H9 (cell line): ENCODE results near the gene SMCO1. TPM values are rescaled to one million over a fixed set of nuclear protein-coding genes. Genes with fewer than 3 reads are reported as not detected.

Experiments used
- DNase-seq: peaks from one replicate; pipeline ENCODE4 v3.0.0-alpha.2; 2017
- H2AFZ ChIP-seq: one replicate; pipeline ENCODE4 v1.6.1; 2013; ENCODE audit warnings: mild to moderate bottlenecking, low read length, control low read depth, moderate library complexity
- H2AK5ac ChIP-seq: 2 replicates; pipeline ENCODE4 v1.6.1; 2013; ENCODE audit warnings: low read length, control low read depth, mixed read lengths; ENCODE audit not compliant: insufficient read length
- H2BK120ac ChIP-seq: one replicate; pipeline ENCODE4 v1.6.1; 2013; ENCODE audit warnings: low read depth, mild to moderate bottlenecking, low read length, control low read depth, inconsistent platforms; ENCODE audit not compliant: poor library complexity, severe bottlenecking
- H2BK12ac ChIP-seq: 2 replicates; pipeline ENCODE4 v1.6.1; 2013; ENCODE audit warnings: low read length, control low read depth, mixed read lengths, low read depth; ENCODE audit not compliant: insufficient read length
- H2BK15ac ChIP-seq: 2 replicates; pipeline ENCODE4 v1.6.1; 2013; ENCODE audit warnings: low read depth, low read length, control low read depth
- H2BK20ac ChIP-seq: one replicate; pipeline ENCODE4 v1.6.1; 2013; ENCODE audit warnings: low read depth, mild to moderate bottlenecking, low read length, control low read depth, inconsistent platforms; ENCODE audit not compliant: poor library complexity, severe bottlenecking
- H2BK5ac ChIP-seq: 2 replicates; pipeline ENCODE4 v1.6.1; 2013; ENCODE audit warnings: low read length, control low read depth, mixed read lengths; ENCODE audit not compliant: insufficient read length
- H3K14ac ChIP-seq: 2 replicates; pipeline ENCODE4 v1.6.1; 2013; ENCODE audit warnings: low read length, control low read depth; ENCODE audit not compliant: insufficient read depth
- H3K18ac ChIP-seq: 2 replicates; pipeline ENCODE4 v1.6.1; 2013; ENCODE audit warnings: low read depth, mild to moderate bottlenecking, mixed read lengths, low read length, control low read depth; ENCODE audit not compliant: insufficient read length
- H3K23ac ChIP-seq: 2 replicates; pipeline ENCODE4 v1.6.1; 2013; ENCODE audit warnings: low read length, control low read depth, mixed read lengths, low read depth; ENCODE audit not compliant: insufficient read length
- H3K23me2 ChIP-seq: 2 replicates; pipeline ENCODE4 v1.6.1; 2013; ENCODE audit warnings: low read depth, mild to moderate bottlenecking, mixed read lengths, low read length, control low read depth; ENCODE audit not compliant: insufficient read length, poor library complexity, severe bottlenecking
- H3K27ac ChIP-seq: 2 replicates; pipeline ENCODE4 v1.5.1; 2013; ENCODE audit warnings: low read length, control low read depth, mixed read lengths, low read depth; ENCODE audit not compliant: insufficient read length
- H3K27me3 ChIP-seq: 2 replicates; pipeline ENCODE4 v1.6.1; 2013; ENCODE audit warnings: low read length, control low read depth, inconsistent platforms; ENCODE audit not compliant: insufficient read depth
- H3K4ac ChIP-seq: 2 replicates; pipeline ENCODE4 v1.6.1; 2013; ENCODE audit warnings: low read depth, mild to moderate bottlenecking, control low read depth, inconsistent platforms, low read length, moderate library complexity
- H3K4me1 ChIP-seq: 2 replicates; pipeline ENCODE4 v1.6.1; 2013; ENCODE audit warnings: low read length, control low read depth, inconsistent platforms; ENCODE audit not compliant: insufficient read depth
- H3K4me2 ChIP-seq: 2 replicates; pipeline ENCODE4 v1.6.1; 2013; ENCODE audit warnings: low read length, control low read depth, mixed read lengths; ENCODE audit not compliant: insufficient read length, insufficient read depth
- H3K56ac ChIP-seq: 2 replicates; pipeline ENCODE4 v1.6.1; 2013; ENCODE audit warnings: low read depth, mild to moderate bottlenecking, mixed read lengths, low read length, control low read depth; ENCODE audit not compliant: insufficient read length
- H3K79me1 ChIP-seq: 2 replicates; pipeline ENCODE4 v1.6.1; 2013; ENCODE audit warnings: low read depth, mild to moderate bottlenecking, moderate library complexity, low read length, control low read depth, inconsistent platforms; ENCODE audit not compliant: insufficient read depth, poor library complexity, severe bottlenecking
- H3K79me2 ChIP-seq: 2 replicates; pipeline ENCODE4 v1.6.1; 2013; ENCODE audit warnings: low read length, control low read depth, inconsistent platforms; ENCODE audit not compliant: insufficient read depth
- H3K9ac ChIP-seq: 2 replicates; pipeline ENCODE4 v1.6.1; 2013; ENCODE audit warnings: low read length, control low read depth, mixed read lengths; ENCODE audit not compliant: insufficient read length; ENCODE audit errors: extremely low read depth
- H3K9me3 ChIP-seq: one replicate; pipeline ENCODE4 v1.6.1; 2013; ENCODE audit warnings: low read depth, low read length, inconsistent platforms; ENCODE audit not compliant: control insufficient read depth
- H3T11ph ChIP-seq: one replicate; pipeline ENCODE4 v1.6.1; 2013; ENCODE audit warnings: mild to moderate bottlenecking, low read length, control low read depth, inconsistent platforms
- H4K20me1 ChIP-seq: one replicate; pipeline ENCODE4 v1.6.1; 2013; ENCODE audit not compliant: control insufficient read depth, insufficient read length, insufficient read depth
- H4K5ac ChIP-seq: 2 replicates; pipeline ENCODE4 v1.6.1; 2013; ENCODE audit warnings: low read depth, mild to moderate bottlenecking, mixed read lengths, low read length, control low read depth; ENCODE audit not compliant: insufficient read length
- H4K8ac ChIP-seq: replicated peaks from 2 replicates; pipeline ENCODE4 v1.6.1; 2013; ENCODE audit warnings: low read length, control low read depth, mixed read lengths, low read depth; ENCODE audit not compliant: insufficient read length
- H4K91ac ChIP-seq: 2 replicates; pipeline ENCODE4 v1.6.1; 2013; ENCODE audit warnings: low read depth, mild to moderate bottlenecking, moderate library complexity, mixed read lengths, low read length, control low read depth; ENCODE audit not compliant: insufficient read length
- H3K27ac Mint-ChIP-seq, 3 experiments: 2 replicates in 2 of 3; 3 replicates in 1 of 3; pipeline ENCODE4 v1.8.0; 2020 to 2021; ENCODE audit warnings: mixed read lengths in 3 of 3, mild to moderate bottlenecking in 1 of 3, moderate library complexity in 1 of 3
- H3K27me3 Mint-ChIP-seq: 2 replicates; pipeline ENCODE4 v1.8.0; 2021; ENCODE audit warnings: low read depth, mild to moderate bottlenecking, moderate library complexity, mixed read lengths
- H3K36me3 Mint-ChIP-seq, 3 experiments: 2 replicates in 2 of 3; 3 replicates in 1 of 3; pipeline ENCODE4 v1.8.0; 2020 to 2021; ENCODE audit warnings: low read depth in 3 of 3, mixed read lengths in 3 of 3; ENCODE audit not compliant: insufficient read depth in 1 of 3
- H3K4me1 Mint-ChIP-seq, 2 experiments: 2 replicates each; pipeline ENCODE4 v1.8.0; 2020; ENCODE audit warnings: mixed read lengths in 2 of 2
- H3K4me3 Mint-ChIP-seq, 2 experiments: 2 replicates in 1 of 2; 3 replicates in 1 of 2; pipeline ENCODE4 v1.8.0; 2020 to 2021; ENCODE audit warnings: mild to moderate bottlenecking in 2 of 2, mixed read lengths in 2 of 2, moderate library complexity in 1 of 2
- H3K9me3 Mint-ChIP-seq, 2 experiments: 2 replicates in 1 of 2; 3 replicates in 1 of 2; pipeline ENCODE4 v1.8.0; 2020; ENCODE audit warnings: mild to moderate bottlenecking in 2 of 2, mixed read lengths in 2 of 2, moderate library complexity in 1 of 2
- WGBS: extraction: QIAGEN DNeasy Blood & Tissue Kit; methylation state at CpG from one replicate; pipeline ENCODE4 v1.1.7; 2013; ENCODE audit warnings: missing lambda C conversion rate, low lambda C conversion rate, mixed read lengths; ENCODE audit not compliant: insufficient read length; ENCODE audit errors: extremely low coverage; 5-methylcytosine and 5-hydroxymethylcytosine counted together
- total RNA-seq: library from RNA; stranded (reverse); gene quantifications from 2 replicates; pipeline ENCODE4 v1.2.1, GENCODE V29; 2021
- TF ChIP-seq, protein P1 (sequence below): fragments of 200-600 bp; sonication (generic); conservative IDR thresholded peaks from 3 replicates; pipeline ENCODE4 v1.8.0; 2021; ENCODE audit warnings: antibody characterized with exemption, mild to moderate bottlenecking

SMCO1 gene
- total RNA-seq, 1 experiment from 2014 or later: not detected

DNA sequence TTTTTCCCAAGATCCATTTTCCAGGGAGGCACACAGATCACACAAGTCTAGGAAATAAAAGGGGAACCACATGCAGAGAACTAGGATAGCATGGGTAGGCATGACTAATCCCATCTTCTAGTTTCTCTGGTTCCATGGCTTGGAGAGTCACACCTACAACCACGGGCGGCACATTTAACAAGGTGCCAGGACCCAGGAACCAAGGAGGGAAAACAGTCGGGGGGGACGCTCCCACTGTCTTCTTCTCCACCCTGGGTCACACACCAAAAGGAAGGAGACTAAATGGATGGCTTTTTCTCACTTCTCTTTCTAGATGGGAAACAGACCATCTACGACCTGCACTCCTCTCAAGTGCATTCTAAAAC, 4.6 kb upstream of the SMCO1 start:
- Mint-ChIP-seq H3K9me3 (peaks cover 50 to 57% of the 10 kb centered on the region in 2 experiments), H3K36me3 (peaks cover 30 to 41% (median 30%) of the 10 kb centered on the region in 3 experiments), H3K4me1 (peaks cover 11 to 20% of the 10 kb centered on the region in 2 experiments), H3K27ac (no peak overlapping the region), H3K4me3 (no peak overlapping the region), H3K27me3 (peaks cover 4% of the 10 kb centered on the region)
- H2AK5ac ChIP-seq: no peak overlapping the region
- H3K79me2 ChIP-seq: no peaks in the 10 kb centered on the region
- H3K4me2 ChIP-seq: no peak overlapping the region
- no peak overlapping the region for H4K5ac ChIP-seq
- no peaks in the 10 kb centered on the region for H3K27me3 ChIP-seq
- no peak overlapping the region for H3T11ph ChIP-seq
- no peak overlapping the region for H2BK5ac ChIP-seq
- no peak overlapping the region for H3K23ac ChIP-seq
- H3K79me1 ChIP-seq: no peaks in the 10 kb centered on the region
- no peak overlapping the region for H4K8ac ChIP-seq
- no peak for DNase-seq
- no peak overlapping the region for H2BK120ac ChIP-seq
- H4K20me1 ChIP-seq: no peaks in the 10 kb centered on the region
- H4K91ac ChIP-seq: no peak overlapping the region
- no peaks in the 10 kb centered on the region for H3K23me2 ChIP-seq
- H3K4ac ChIP-seq: no peak overlapping the region
- TF ChIP-seq, protein P1, sequence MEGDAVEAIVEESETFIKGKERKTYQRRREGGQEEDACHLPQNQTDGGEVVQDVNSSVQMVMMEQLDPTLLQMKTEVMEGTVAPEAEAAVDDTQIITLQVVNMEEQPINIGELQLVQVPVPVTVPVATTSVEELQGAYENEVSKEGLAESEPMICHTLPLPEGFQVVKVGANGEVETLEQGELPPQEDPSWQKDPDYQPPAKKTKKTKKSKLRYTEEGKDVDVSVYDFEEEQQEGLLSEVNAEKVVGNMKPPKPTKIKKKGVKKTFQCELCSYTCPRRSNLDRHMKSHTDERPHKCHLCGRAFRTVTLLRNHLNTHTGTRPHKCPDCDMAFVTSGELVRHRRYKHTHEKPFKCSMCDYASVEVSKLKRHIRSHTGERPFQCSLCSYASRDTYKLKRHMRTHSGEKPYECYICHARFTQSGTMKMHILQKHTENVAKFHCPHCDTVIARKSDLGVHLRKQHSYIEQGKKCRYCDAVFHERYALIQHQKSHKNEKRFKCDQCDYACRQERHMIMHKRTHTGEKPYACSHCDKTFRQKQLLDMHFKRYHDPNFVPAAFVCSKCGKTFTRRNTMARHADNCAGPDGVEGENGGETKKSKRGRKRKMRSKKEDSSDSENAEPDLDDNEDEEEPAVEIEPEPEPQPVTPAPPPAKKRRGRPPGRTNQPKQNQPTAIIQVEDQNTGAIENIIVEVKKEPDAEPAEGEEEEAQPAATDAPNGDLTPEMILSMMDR: no peak
- no peaks in the 10 kb centered on the region for H3K4me1 ChIP-seq
- H2BK20ac ChIP-seq: no peak overlapping the region
- no peak overlapping the region for H3K9ac ChIP-seq
- H2AFZ ChIP-seq: no peak overlapping the region
- no peak overlapping the region for H2BK15ac ChIP-seq
- no CpG with 5 or more reads among the region's 5 CpGs for WGBS
- no peak overlapping the region for H3K27ac ChIP-seq
- H3K56ac ChIP-seq: no peak overlapping the region
- no peak overlapping the region for H2BK12ac ChIP-seq
- H3K9me3 ChIP-seq: peaks cover 23% of the 10 kb centered on the region
- H3K14ac ChIP-seq: no peak overlapping the region
- H3K18ac ChIP-seq: no peak overlapping the region
